ENCODE results near the gene MIS18BP1. TPM values are rescaled to one million over a fixed set of nuclear protein-coding genes. Genes with fewer than 3 reads are reported as not detected.

MIS18BP1 gene
- polyA plus RNA-seq (2012; rRNA removed), result 2.6 and 3.0 TPM in 2 replicates
- polyA plus RNA-seq (2012; cell fraction: cytosol; rRNA removed), result 3.0 and 3.6 TPM in 2 replicates
- polyA plus RNA-seq (2012; cell fraction: nucleus; rRNA removed), result 2.8 and 9.2 TPM in 2 replicates

GRCh38 chr14:45253070-45253753 lies at the start of gene MIS18BP1:
MIS18BP1 (minus strand) TSS chr14:45253202; CDS start chr14:45247286, 5,916 bp downstream.
- Histone ChIP-seq H4K20me1 (ENCODE audit: insufficient read depth) (no peaks in the 10 kb centered on the region), H3F3A (replicated peaks; ENCODE audit: insufficient read depth) (no peaks in the 10 kb centered on the region), H3K36me3 (replicated peaks in 1 of 2; ENCODE audit: control insufficient read depth in 1 of 2, insufficient read depth in 2 of 2, low read length in 1 of 2) (no peaks in the 10 kb centered on the region), H3K4me2 (peak within 1 kb of the TSS; percentile 70), H3K4me3 (ENCODE audit: low read depth in 2 of 2, low read length in 1 of 2) (peak within 1 kb of the TSS; percentile 64 to 68), H3K9me3 (no peaks in the 10 kb centered on the region), H3K9ac (peak within 1 kb of the TSS; percentile 73), H3K4me1 (ENCODE audit: control insufficient read depth in 1 of 2, insufficient read depth in 2 of 2, low read depth in 1 of 2, low read length in 1 of 2) (no peaks in the 10 kb centered on the region; a peak in 2 of 4 replicates), H2AFZ (ENCODE audit: low read depth) (peak within 1 kb of the TSS; percentile 88), H3K27ac (ENCODE audit: low read depth in 2 of 2, low read length in 1 of 2) (peak within 1 kb of the TSS; percentile 62 to 67), H3K27me3 (ENCODE audit: insufficient read depth) (no peaks in the 10 kb centered on the region), H3K9me2 (no peaks in the 10 kb centered on the region), H3K79me2 (ENCODE audit: insufficient read depth) (peaks cover 47% of the 10 kb centered on the region)
- POLR2A ChIA-PET, result interaction anchor here (0.6 kb wide), 1 partner anchor 351 kb away, joined by 6 read pairs; no protein-coding TSS in a partner anchor
- CTCF ChIA-PET, result interaction anchor here (0.5 to 1.7 kb wide), 7 partner anchors 9 to 357 kb away, joined by 3 to 12 read pairs (median 3); partner anchors contain the start of gene FANCM
- peak; percentile 84 for DNase-seq
- 61% methylated on average over 3 of the region's 61 CpGs for WGBS (ENCODE audit: low lambda C conversion rate)
- no peak for TF ChIP-seq RAD21 (IDR thresholded peaks at IDR 0.05; ENCODE audit: low read length)
- no peak for TF ChIP-seq YY1 (IDR thresholded peaks at IDR 0.05; ENCODE audit: low read depth)
- no peak for TF ChIP-seq EZH2phosphoT487 (IDR thresholded peaks at IDR 0.05; ENCODE audit: borderline replicate concordance, low read depth)
- TF ChIP-seq FOXM1 (IDR thresholded peaks at IDR 0.05; ENCODE audit: low read depth), result peak; percentile 81
- TF ChIP-seq FOSL2 (IDR thresholded peaks at IDR 0.05; ENCODE audit: borderline replicate concordance, low read depth), result no peak
- TF ChIP-seq USF1 (IDR thresholded peaks at IDR 0.05; ENCODE audit: borderline replicate concordance, low read depth), result no peak
- no peak for TF ChIP-seq PBX3 (IDR thresholded peaks at IDR 0.05)
- TF ChIP-seq USF2 (IDR thresholded peaks at IDR 0.05; ENCODE audit: borderline replicate concordance, low read depth, low read length), result no peak
- no peak for TF ChIP-seq RFX5 (IDR thresholded peaks at IDR 0.05; ENCODE audit: low read length)
- no peak for TF ChIP-seq MEF2A (IDR thresholded peaks at IDR 0.05; ENCODE audit: borderline replicate concordance, low read depth)
- TF ChIP-seq ELF1 (IDR thresholded peaks at IDR 0.05), result peak; percentile 75
- TF ChIP-seq NFIC (IDR thresholded peaks at IDR 0.05; ENCODE audit: borderline replicate concordance), result no peak
- TF ChIP-seq RCOR1 (IDR thresholded peaks at IDR 0.05; ENCODE audit: low read length), result 0 out of 2 replicates have a peak, but pooled peaks have one; percentile 6
- no peak; the same call in 1 of the 2 replicates for TF ChIP-seq SMC3 (IDR thresholded peaks at IDR 0.05; ENCODE audit: low read depth, low read length)
- no peak for TF ChIP-seq GATA2 (CRISPR knock-in tag; IDR thresholded peaks at IDR 0.05)
- TF ChIP-seq JUND (IDR thresholded peaks at IDR 0.05), result no peak
- TF ChIP-seq ZBTB33 (IDR thresholded peaks at IDR 0.05; ENCODE audit: borderline replicate concordance, low read depth), result no peak
- TF ChIP-seq EP300 (IDR thresholded peaks at IDR 0.05; ENCODE audit: borderline replicate concordance in 1 of 2, low read depth in 1 of 2, low read length in 1 of 2), result no peak
- peak; percentile 82 for TF ChIP-seq MXI1 (IDR thresholded peaks at IDR 0.05; ENCODE audit: low read depth, low read length)
- no peak for TF ChIP-seq IRF3 (IDR thresholded peaks at IDR 0.05; ENCODE audit: low read depth, low read length)
- peak; percentile 77 for TF ChIP-seq MAX (IDR thresholded peaks at IDR 0.05; ENCODE audit: low read depth)
- no peak for TF ChIP-seq POLR2AphosphoS5 (IDR thresholded peaks at IDR 0.05; ENCODE audit: low read depth, low read length)
- TF ChIP-seq FOXJ3 (CRISPR knock-in tag; IDR thresholded peaks at IDR 0.05), result no peak
- TF ChIP-seq GABPA (IDR thresholded peaks at IDR 0.05; ENCODE audit: low read depth), result no peak; the same call in 1 of the 2 replicates
- peak; percentile 60 for TF ChIP-seq CTCF (IDR thresholded peaks at IDR 0.05)
- no peak for TF ChIP-seq RXRA (IDR thresholded peaks at IDR 0.05; ENCODE audit: borderline replicate concordance, low read depth)

All from SK-N-SH (cell line).